HFFc6 (cell line): ENCODE data around the gene GAS7. TPM values are rescaled to one million over a fixed set of nuclear protein-coding genes. Genes with fewer than 3 reads are reported as not detected.

Experiments
- DNase-seq: peaks from one replicate; pipeline ENCODE4 v3.0.0-alpha.2; 2018
- H3K27ac Mint-ChIP-seq: 2 replicates; pipeline ENCODE4 v1.8.0; 2020; ENCODE audit warnings: mild to moderate bottlenecking, mixed read lengths
- H3K27me3 Mint-ChIP-seq: 2 replicates; pipeline ENCODE4 v1.8.0; 2021; ENCODE audit warnings: mild to moderate bottlenecking, moderate library complexity, mixed read lengths; ENCODE audit not compliant: insufficient read depth
- H3K36me3 Mint-ChIP-seq: 2 replicates; pipeline ENCODE4 v1.8.0; 2021; ENCODE audit warnings: low read depth, mixed read lengths
- H3K4me1 Mint-ChIP-seq: 2 replicates; pipeline ENCODE4 v1.8.0; 2020; ENCODE audit warnings: low read depth, mixed read lengths
- H3K4me3 Mint-ChIP-seq: 2 replicates; pipeline ENCODE4 v1.8.0; 2020; ENCODE audit warnings: mild to moderate bottlenecking, moderate library complexity, mixed read lengths
- H3K9me3 Mint-ChIP-seq: 2 replicates; pipeline ENCODE4 v1.8.0; 2020; ENCODE audit warnings: mild to moderate bottlenecking, mixed read lengths
- total RNA-seq, 6 experiments: library from RNA; stranded (reverse); fragmentation: NEBNext Ultra II Directional; extraction: Animal tissue kit (Norgen Biotek cat#: 25700); gene quantifications; 2 replicates in 1 of 6; 3 replicates in 5 of 6; pipeline ENCODE4 v1.2.3, GENCODE V29; 2021
- TF ChIP-seq, protein P1 (sequence below): fragments of 200-600 bp; sonication (generic); IDR thresholded peaks from 2 replicates; pipeline ENCODE4 v1.5.0; 2021; ENCODE audit warnings: antibody characterized with exemption, mild to moderate bottlenecking

The GAS7 gene
- total RNA-seq, 6 experiments from 2014 or later = 1.4 to 7.4 (median 3.1) TPM

DNA sequence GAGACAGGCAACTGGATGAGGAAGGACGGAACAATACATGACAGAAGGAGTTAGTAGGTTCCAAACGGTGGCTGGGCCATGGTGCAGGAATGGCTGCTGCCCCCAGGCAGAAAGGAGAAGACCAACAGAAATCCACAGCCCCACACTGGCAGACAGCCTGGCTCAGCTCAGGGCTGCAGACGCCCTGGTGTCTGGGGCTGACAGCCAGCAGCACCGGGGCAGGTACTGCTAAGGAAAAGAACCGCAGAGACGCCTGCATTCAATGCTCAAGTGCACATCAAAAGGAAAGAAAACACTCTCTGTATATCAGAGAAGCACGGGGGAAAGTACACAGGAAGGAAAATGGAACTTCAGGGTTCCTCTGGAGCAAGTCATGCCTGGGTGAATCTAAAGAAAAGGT, 53.4 kb downstream of the GAS7 start:
- Mint-ChIP-seq H3K27ac (no peak overlapping the region), H3K9me3 (no peaks in the 10 kb centered on the region), H3K27me3 (no peaks in the 10 kb centered on the region), H3K4me3 (no peak overlapping the region), H3K36me3 (no peaks in the 10 kb centered on the region), H3K4me1 (peaks cover 29% of the 10 kb centered on the region)
- TF ChIP-seq, protein P1, sequence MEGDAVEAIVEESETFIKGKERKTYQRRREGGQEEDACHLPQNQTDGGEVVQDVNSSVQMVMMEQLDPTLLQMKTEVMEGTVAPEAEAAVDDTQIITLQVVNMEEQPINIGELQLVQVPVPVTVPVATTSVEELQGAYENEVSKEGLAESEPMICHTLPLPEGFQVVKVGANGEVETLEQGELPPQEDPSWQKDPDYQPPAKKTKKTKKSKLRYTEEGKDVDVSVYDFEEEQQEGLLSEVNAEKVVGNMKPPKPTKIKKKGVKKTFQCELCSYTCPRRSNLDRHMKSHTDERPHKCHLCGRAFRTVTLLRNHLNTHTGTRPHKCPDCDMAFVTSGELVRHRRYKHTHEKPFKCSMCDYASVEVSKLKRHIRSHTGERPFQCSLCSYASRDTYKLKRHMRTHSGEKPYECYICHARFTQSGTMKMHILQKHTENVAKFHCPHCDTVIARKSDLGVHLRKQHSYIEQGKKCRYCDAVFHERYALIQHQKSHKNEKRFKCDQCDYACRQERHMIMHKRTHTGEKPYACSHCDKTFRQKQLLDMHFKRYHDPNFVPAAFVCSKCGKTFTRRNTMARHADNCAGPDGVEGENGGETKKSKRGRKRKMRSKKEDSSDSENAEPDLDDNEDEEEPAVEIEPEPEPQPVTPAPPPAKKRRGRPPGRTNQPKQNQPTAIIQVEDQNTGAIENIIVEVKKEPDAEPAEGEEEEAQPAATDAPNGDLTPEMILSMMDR = no peak
- no peak for DNase-seq

- Mint-ChIP-seq H3K27ac (no peak overlapping the region), H3K36me3 (no peaks in the 10 kb centered on the region), H3K4me1 (peaks cover 29% of the 10 kb centered on the region), H3K4me3 (no peak overlapping the region), H3K27me3 (no peaks in the 10 kb centered on the region), H3K9me3 (no peaks in the 10 kb centered on the region)
- no peak for DNase-seq
- TF ChIP-seq, protein P1 = no peak
Measured at GRCh38 chr17:10144456-10144855, 54.0 kb downstream of the GAS7 start.

DNA sequence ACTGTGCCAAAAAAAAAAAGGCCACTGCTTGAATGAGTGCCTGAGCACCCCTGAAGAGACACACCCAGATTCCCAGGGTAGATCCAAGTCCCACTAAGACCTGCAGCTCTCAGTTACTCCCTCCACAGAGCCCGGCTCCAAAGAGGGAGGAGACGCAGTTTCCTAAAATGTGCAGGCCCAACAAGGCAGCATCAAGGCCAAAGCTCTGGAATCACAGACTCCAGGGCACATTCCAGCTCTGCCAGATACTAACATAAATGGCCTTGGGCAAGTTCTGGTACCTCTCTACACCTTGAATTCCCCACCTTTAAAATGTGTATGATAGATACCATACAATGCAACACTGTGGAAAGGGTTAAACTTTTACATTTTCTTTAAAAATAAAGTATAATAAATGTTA, 57.0 kb downstream of the GAS7 start:
- Mint-ChIP-seq H3K27me3 (no peaks in the 10 kb centered on the region), H3K4me3 (no peak overlapping the region; the same call in 1 of the 2 replicates), H3K27ac (peak overlapping the region; percentile 63), H3K36me3 (no peaks in the 10 kb centered on the region), H3K4me1 (peaks cover 46% of the 10 kb centered on the region), H3K9me3 (no peaks in the 10 kb centered on the region)
- DNase-seq = no peak
- TF ChIP-seq, protein P1 = no peak

- H3K36me3 Mint-ChIP-seq = no peaks in the 10 kb centered on the region
- no peaks in the 10 kb centered on the region for H3K27me3 Mint-ChIP-seq
- peaks cover 56% of the 10 kb centered on the region for H3K4me1 Mint-ChIP-seq
- peak overlapping the region; percentile 37 for H3K27ac Mint-ChIP-seq
- H3K9me3 Mint-ChIP-seq = no peaks in the 10 kb centered on the region
- TF ChIP-seq, protein P1 = no peak
- no peak overlapping the region for H3K4me3 Mint-ChIP-seq
- no peak for DNase-seq
Measured at GRCh38 chr17:10139577-10139976, 58.8 kb downstream of the GAS7 start.

DNA sequence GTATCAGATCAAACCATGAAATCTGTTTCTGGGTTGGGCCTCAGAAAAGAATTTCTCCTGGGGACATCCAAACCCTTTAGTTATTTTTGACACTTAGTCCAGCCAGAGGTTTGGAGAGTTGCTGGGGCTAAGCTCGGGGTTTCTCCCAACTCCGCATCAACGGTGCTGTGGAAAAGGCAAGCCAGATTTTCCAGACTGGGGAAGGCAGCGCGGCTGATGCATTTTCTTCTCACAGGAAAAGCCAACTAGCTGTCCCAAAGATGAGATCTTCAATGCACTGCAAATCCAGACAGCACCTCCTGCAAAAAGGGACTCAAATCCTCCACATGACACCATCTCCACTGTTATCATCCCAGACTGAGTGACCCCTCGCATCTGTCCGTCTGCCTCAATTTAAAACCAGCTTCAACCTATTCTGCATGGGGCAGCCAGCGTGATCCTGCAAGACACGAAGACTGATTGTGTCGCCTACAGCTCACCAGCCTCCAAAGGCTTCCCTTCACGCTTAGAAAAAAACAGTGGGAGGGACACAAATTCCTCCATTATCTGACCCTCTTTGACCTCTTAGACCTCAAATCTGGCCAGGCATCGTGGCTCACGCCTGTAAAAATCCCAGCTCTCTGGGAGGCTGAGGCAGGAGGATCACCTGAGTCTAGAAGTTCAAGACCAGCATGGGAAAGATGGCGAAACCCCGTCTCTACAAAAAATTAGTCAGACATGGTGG, 62.0 kb downstream of the GAS7 start:
- Mint-ChIP-seq H3K4me3 (peak overlapping the region; percentile 78), H3K27ac (peak overlapping the region; percentile 87), H3K36me3 (no peaks in the 10 kb centered on the region), H3K27me3 (no peaks in the 10 kb centered on the region), H3K9me3 (no peaks in the 10 kb centered on the region), H3K4me1 (peaks cover 58% of the 10 kb centered on the region)
- DNase-seq = no peak
- TF ChIP-seq, protein P1 = no peak
